CD4-positive, alpha-beta T cell (primary cell): Measurements from ENCODE around the gene PCDH18. TPM values are rescaled to one million over a fixed set of nuclear protein-coding genes. Genes with fewer than 3 reads are reported as not detected.

Experiments used
- ATAC-seq: fragments of 200-7000 bp; cut with Tn5 transposase; one replicate; pipeline ENCODE4 v1.10.0; 2022; ENCODE audit warnings: mild to moderate bottlenecking; ENCODE audit not compliant: poor library complexity
- CTCF ChIA-PET: fragments of 350-600 bp; sonication (Branson Sonifier 250); formaldehyde crosslinking; loops from one replicate; lab custom pipeline; 2021; ENCODE audit warnings: antibody characterized with exemption, inconsistent platforms; lab: Charles Lee
- POLR2A ChIA-PET: fragments of 350-600 bp; sonication (Branson Sonifier 250); formaldehyde crosslinking; loops from one replicate; lab custom pipeline; 2021; ENCODE audit warnings: antibody characterized with exemption, inconsistent platforms; lab: Charles Lee
- DNase-seq, 14 experiments: peaks; one replicate each; pipeline ENCODE4 v3.0.0-alpha.2; 2013 to 2020; ENCODE audit warnings: mixed read lengths in 2 of 14
- H3K27ac ChIP-seq, 2 donors: one replicate each; pipeline versions ENCODE4 v1.5.1 to v1.7.0; 2013; ENCODE audit warnings: low read length in 2 of 2, low read depth in 1 of 2, mild to moderate bottlenecking in 1 of 2
- H3K27me3 ChIP-seq, 2 experiments: 1 replicate in 1 of 2; 2 replicates in 1 of 2; pipeline versions ENCODE4 v1.6.1 to v1.7.0; 2013; ENCODE audit warnings: low read length in 2 of 2, control low read depth in 1 of 2, mild to moderate bottlenecking in 1 of 2, moderate library complexity in 1 of 2; ENCODE audit not compliant: insufficient read depth in 2 of 2, control insufficient read depth in 1 of 2
- H3K36me3 ChIP-seq: one replicate; pipeline ENCODE4 v1.6.1; 2013; ENCODE audit warnings: low read length, control low read depth; ENCODE audit not compliant: insufficient read depth
- H3K4me1 ChIP-seq: one replicate; pipeline ENCODE4 v1.6.1; 2013; ENCODE audit warnings: low read length, control low read depth; ENCODE audit not compliant: insufficient read depth
- H3K4me3 ChIP-seq: one replicate; pipeline ENCODE4 v1.5.1; 2013; ENCODE audit warnings: mild to moderate bottlenecking, low read length, moderate library complexity
- H3K9me3 ChIP-seq, 2 experiments: 1 replicate in 1 of 2; 2 replicates in 1 of 2; pipeline versions ENCODE4 v1.6.1 to v1.7.0; 2013; ENCODE audit warnings: low read length in 2 of 2, mild to moderate bottlenecking in 2 of 2, control low read depth in 1 of 2, moderate library complexity in 1 of 2; ENCODE audit not compliant: control insufficient read depth in 1 of 2, insufficient read depth in 1 of 2
- H3K27ac Mint-ChIP-seq: one replicate; pipeline ENCODE4 v1.8.0; 2020; ENCODE audit warnings: mixed read lengths
- H3K27me3 Mint-ChIP-seq: one replicate; pipeline ENCODE4 v1.8.0; 2021; ENCODE audit warnings: mixed read lengths
- H3K36me3 Mint-ChIP-seq: one replicate; pipeline ENCODE4 v1.8.0; 2021; ENCODE audit warnings: low read depth, mixed read lengths
- H3K4me1 Mint-ChIP-seq: one replicate; pipeline ENCODE4 v1.8.0; 2021; ENCODE audit warnings: low read depth, mixed read lengths
- H3K4me3 Mint-ChIP-seq: one replicate; pipeline ENCODE4 v1.8.0; 2020; ENCODE audit warnings: mild to moderate bottlenecking, mixed read lengths
- H3K9me3 Mint-ChIP-seq: one replicate; pipeline ENCODE4 v1.8.0; 2020; ENCODE audit warnings: mixed read lengths
- intact Hi-C, 2 experiments: fragments of 100-400 bp; cut with DNase I in 1 of 2; cut with micrococcal nuclease in 1 of 2; formaldehyde crosslinking; loops; one replicate each; pipeline versions ENCODE4 v1.15.1 to v1.9.0; 2023 to 2025; cut with DNase I, micrococcal nuclease
- total RNA-seq, 174 experiments: library from RNA in 2 of 174; stranded (reverse) in 2 of 174; gene quantifications; one replicate each; pipeline ENCODE4 v1.2.3 and lab custom pipeline; 2021 to 2026
- TF ChIP-seq, protein P1 (sequence below): fragments of 200-600 bp; IDR thresholded peaks from one replicate; pipeline ENCODE4 v1.8.0; 2022; ENCODE audit warnings: antibody characterized with exemption, mild to moderate bottlenecking

PCDH18 gene
- total RNA-seq, 2 experiments from 2014 or later = not detected

DNA sequence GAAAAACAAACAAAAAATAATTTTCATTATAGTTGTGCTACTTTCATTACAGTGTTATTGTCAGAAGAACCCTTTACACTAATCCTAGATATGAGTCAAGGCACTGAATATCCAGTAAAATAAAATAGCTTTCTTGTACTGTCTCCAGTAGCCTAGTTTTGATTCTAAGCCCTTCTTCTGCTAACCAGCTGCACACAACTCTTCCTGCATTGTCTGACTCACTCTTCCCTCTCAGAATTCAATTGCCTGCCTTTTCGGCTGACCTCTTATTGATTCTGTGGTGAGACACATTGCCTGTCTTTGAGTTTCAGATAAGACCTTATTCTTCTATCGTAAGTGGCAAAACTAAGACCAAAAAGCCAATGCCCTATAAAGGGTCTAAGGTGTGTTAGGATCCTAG, 26.7 kb upstream of the PCDH18 start:
- CTCF ChIA-PET = no interaction called here
- intact Hi-C loops = no loop called here
- no peaks in the 10 kb centered on the region for H3K27me3 Mint-ChIP-seq
- no peaks in the 10 kb centered on the region for H3K4me1 ChIP-seq
- H3K4me1 Mint-ChIP-seq = no peaks in the 10 kb centered on the region
- H3K27me3 ChIP-seq = no peaks in the 10 kb centered on the region
- H3K27ac Mint-ChIP-seq = no peak overlapping the region
- no peaks in the 10 kb centered on the region for H3K36me3 Mint-ChIP-seq
- no peak overlapping the region for H3K4me3 ChIP-seq
- no peak for DNase-seq
- TF ChIP-seq, protein P1, sequence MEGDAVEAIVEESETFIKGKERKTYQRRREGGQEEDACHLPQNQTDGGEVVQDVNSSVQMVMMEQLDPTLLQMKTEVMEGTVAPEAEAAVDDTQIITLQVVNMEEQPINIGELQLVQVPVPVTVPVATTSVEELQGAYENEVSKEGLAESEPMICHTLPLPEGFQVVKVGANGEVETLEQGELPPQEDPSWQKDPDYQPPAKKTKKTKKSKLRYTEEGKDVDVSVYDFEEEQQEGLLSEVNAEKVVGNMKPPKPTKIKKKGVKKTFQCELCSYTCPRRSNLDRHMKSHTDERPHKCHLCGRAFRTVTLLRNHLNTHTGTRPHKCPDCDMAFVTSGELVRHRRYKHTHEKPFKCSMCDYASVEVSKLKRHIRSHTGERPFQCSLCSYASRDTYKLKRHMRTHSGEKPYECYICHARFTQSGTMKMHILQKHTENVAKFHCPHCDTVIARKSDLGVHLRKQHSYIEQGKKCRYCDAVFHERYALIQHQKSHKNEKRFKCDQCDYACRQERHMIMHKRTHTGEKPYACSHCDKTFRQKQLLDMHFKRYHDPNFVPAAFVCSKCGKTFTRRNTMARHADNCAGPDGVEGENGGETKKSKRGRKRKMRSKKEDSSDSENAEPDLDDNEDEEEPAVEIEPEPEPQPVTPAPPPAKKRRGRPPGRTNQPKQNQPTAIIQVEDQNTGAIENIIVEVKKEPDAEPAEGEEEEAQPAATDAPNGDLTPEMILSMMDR = no peak
- no peak for ATAC-seq
- POLR2A ChIA-PET = no interaction called here
- H3K27ac ChIP-seq = no peak overlapping the region
- H3K9me3 Mint-ChIP-seq = peaks cover 4% of the 10 kb centered on the region
- H3K9me3 ChIP-seq = peaks cover 0 to 5% of the 10 kb centered on the region in 2 experiments
- H3K4me3 Mint-ChIP-seq = no peak overlapping the region
- no peaks in the 10 kb centered on the region for H3K36me3 ChIP-seq

DNA sequence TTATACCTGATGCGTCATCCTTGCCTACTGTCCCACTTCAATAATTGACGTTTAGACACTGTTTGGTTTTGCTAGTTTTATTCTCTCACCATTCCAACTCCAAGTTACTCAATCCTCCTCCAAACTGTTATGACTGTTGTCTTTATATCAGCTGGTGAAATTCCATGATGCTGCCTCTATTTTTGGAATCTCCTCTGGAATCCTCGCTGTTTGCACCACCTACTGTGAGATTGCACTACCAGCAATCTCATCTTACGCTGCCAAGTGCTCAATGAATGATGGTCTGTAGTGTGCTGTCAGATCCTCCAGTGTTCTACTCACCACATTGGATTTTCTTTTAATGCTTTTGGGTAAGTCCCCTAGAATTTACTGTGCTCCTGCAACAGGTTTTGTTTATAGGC, 13.2 kb upstream of the PCDH18 start:
- ATAC-seq = no peak
- ChIA-PET CTCF (no interaction called here), POLR2A (no interaction called here)
- H3K36me3 Mint-ChIP-seq = no peaks in the 10 kb centered on the region
- no peak overlapping the region for H3K27ac ChIP-seq
- H3K36me3 ChIP-seq = no peaks in the 10 kb centered on the region
- no peak overlapping the region for H3K4me3 Mint-ChIP-seq
- DNase-seq = no peak
- peaks cover 4% of the 10 kb centered on the region for H3K9me3 Mint-ChIP-seq
- peaks cover 0 to 3% of the 10 kb centered on the region in 2 experiments for H3K9me3 ChIP-seq
- H3K27me3 Mint-ChIP-seq = no peaks in the 10 kb centered on the region
- TF ChIP-seq, protein P1 = no peak
- no peaks in the 10 kb centered on the region for H3K4me1 ChIP-seq
- intact Hi-C loops = no loop called here
- no peak overlapping the region for H3K27ac Mint-ChIP-seq
- H3K4me3 ChIP-seq = no peak overlapping the region
- no peaks in the 10 kb centered on the region for H3K27me3 ChIP-seq
- H3K4me1 Mint-ChIP-seq = no peaks in the 10 kb centered on the region

DNA sequence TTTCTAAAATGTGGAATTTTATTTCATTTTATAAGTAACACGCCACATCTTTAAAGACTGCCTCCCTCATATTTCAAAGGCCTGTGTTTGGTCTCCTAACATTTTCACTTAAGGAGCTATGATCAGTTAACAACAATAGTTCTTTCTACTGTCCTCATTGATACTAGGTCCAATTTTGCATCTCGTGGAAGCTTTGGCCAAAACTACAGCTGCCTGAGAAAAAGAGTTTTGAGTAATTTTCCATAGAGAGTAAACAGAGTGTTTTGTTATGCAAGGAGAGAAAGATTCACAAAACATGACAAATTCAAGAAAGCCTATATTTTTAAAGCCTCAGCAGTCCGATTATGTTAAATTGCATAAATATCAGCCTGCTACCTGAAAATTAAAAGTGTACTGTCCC, 11.4 kb upstream of the PCDH18 start:
- H3K27me3 ChIP-seq = no peaks in the 10 kb centered on the region

More for the DNA sequence above, 11.4 kb upstream of the PCDH18 start:
- H3K4me3 ChIP-seq = no peak overlapping the region
- ATAC-seq (no peak), DNase-seq (no peak)
- Mint-ChIP-seq H3K9me3 (peaks cover 4% of the 10 kb centered on the region), H3K4me1 (no peaks in the 10 kb centered on the region), H3K27ac (no peak overlapping the region), H3K36me3 (no peaks in the 10 kb centered on the region), H3K4me3 (no peak overlapping the region), H3K27me3 (no peaks in the 10 kb centered on the region)
- H3K27ac ChIP-seq = no peak overlapping the region
- TF ChIP-seq, protein P1 = no peak
- intact Hi-C loops = no loop called here
- POLR2A ChIA-PET = no interaction called here
- H3K9me3 ChIP-seq = peaks cover 0 to 3% of the 10 kb centered on the region in 2 experiments
- H3K4me1 ChIP-seq = no peaks in the 10 kb centered on the region
- CTCF ChIA-PET = no interaction called here
- no peaks in the 10 kb centered on the region for H3K36me3 ChIP-seq
